ENCODE results near the gene TMEM245.

Gene TMEM245

GRCh38 chr9:109035684-109036423 is 83.9 kb downstream of the TMEM245 start:
- in situ Hi-C loops (cut with HindIII; ENCODE audit: low pct_ligation_motif_present, low sequenced_read_pairs) = no loop called here
- H3K27ac ChIP-seq = peak overlapping the region; percentile 38
- H3K4me3 ChIP-seq (ENCODE audit: low read depth, low read length) = no peak overlapping the region
- peak; percentile 52 for DNase-seq
- H3K36me3 ChIP-seq (replicated peaks) = peaks cover 2% of the 10 kb centered on the region
- no peaks in the 10 kb centered on the region for H3K27me3 ChIP-seq (replicated peaks)
- TF ChIP-seq, protein P1, sequence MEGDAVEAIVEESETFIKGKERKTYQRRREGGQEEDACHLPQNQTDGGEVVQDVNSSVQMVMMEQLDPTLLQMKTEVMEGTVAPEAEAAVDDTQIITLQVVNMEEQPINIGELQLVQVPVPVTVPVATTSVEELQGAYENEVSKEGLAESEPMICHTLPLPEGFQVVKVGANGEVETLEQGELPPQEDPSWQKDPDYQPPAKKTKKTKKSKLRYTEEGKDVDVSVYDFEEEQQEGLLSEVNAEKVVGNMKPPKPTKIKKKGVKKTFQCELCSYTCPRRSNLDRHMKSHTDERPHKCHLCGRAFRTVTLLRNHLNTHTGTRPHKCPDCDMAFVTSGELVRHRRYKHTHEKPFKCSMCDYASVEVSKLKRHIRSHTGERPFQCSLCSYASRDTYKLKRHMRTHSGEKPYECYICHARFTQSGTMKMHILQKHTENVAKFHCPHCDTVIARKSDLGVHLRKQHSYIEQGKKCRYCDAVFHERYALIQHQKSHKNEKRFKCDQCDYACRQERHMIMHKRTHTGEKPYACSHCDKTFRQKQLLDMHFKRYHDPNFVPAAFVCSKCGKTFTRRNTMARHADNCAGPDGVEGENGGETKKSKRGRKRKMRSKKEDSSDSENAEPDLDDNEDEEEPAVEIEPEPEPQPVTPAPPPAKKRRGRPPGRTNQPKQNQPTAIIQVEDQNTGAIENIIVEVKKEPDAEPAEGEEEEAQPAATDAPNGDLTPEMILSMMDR (IDR thresholded peaks at IDR 0.05; ENCODE audit: low read depth, low read length, missing control alignments) = no peak

- TF ChIP-seq, protein P1 (IDR thresholded peaks at IDR 0.05; ENCODE audit: low read depth, low read length, missing control alignments) = no peak
- Histone ChIP-seq H3K27me3 (replicated peaks) (no peaks in the 10 kb centered on the region), H3K36me3 (replicated peaks) (peaks cover 2% of the 10 kb centered on the region), H3K4me3 (ENCODE audit: low read depth, low read length) (no peak overlapping the region), H3K27ac (no peak overlapping the region)
- no peak for DNase-seq
- in situ Hi-C loops (cut with HindIII; ENCODE audit: low pct_ligation_motif_present, low sequenced_read_pairs) = no loop called here
These were observed 85.6 kb downstream of the TMEM245 start for GRCh38 chr9:109033941-109034700.

DNA sequence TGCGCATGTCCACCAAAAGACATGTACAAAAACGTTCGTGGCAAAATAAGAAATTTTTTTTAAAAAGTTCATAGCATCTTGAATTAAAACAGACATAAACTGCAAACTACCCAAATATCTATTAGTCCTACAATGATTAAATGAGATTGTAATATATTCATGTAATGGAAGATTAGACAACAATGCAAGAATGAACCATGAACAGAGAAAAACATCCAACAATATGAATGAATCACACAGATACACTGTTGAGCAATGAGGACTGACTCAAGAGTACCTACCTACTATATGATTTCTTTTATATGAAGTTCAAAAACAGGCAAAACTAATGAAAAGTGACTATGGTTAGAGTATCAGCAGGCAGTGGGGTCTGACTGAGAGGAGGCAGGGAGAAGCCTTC is 88.5 kb downstream of the TMEM245 start:
- DNase-seq = no peak
- peaks cover 2% of the 10 kb centered on the region for H3K36me3 ChIP-seq (replicated peaks)
- no peaks in the 10 kb centered on the region for H3K27me3 ChIP-seq (replicated peaks)
- H3K27ac ChIP-seq = no peak overlapping the region
- TF ChIP-seq, protein P1 (IDR thresholded peaks at IDR 0.05; ENCODE audit: low read depth, low read length, missing control alignments) = no peak
- H3K4me3 ChIP-seq (ENCODE audit: low read depth, low read length) = no peak overlapping the region
- in situ Hi-C loops (cut with HindIII; ENCODE audit: low pct_ligation_motif_present, low sequenced_read_pairs) = no loop called here

- TF ChIP-seq, protein P1 (IDR thresholded peaks at IDR 0.05; ENCODE audit: low read depth, low read length, missing control alignments) = no peak
- DNase-seq = no peak
- in situ Hi-C loops (cut with HindIII; ENCODE audit: low pct_ligation_motif_present, low sequenced_read_pairs) = no loop called here
- Histone ChIP-seq H3K27me3 (replicated peaks) (no peaks in the 10 kb centered on the region), H3K27ac (no peak overlapping the region), H3K4me3 (ENCODE audit: low read depth, low read length) (no peak overlapping the region), H3K36me3 (replicated peaks) (peaks cover 2% of the 10 kb centered on the region)
These were observed 89.3 kb downstream of the TMEM245 start for GRCh38 chr9:109030426-109030825.

GRCh38 chr9:109028457-109028856 is 91.3 kb downstream of the TMEM245 start:
- H3K27ac ChIP-seq = no peak overlapping the region
- H3K27me3 ChIP-seq (replicated peaks) = no peaks in the 10 kb centered on the region
- no peak for DNase-seq
- in situ Hi-C loops (cut with HindIII; ENCODE audit: low pct_ligation_motif_present, low sequenced_read_pairs) = no loop called here
- TF ChIP-seq, protein P1 (IDR thresholded peaks at IDR 0.05; ENCODE audit: low read depth, low read length, missing control alignments) = no peak
- peaks cover 2% of the 10 kb centered on the region for H3K36me3 ChIP-seq (replicated peaks)
- H3K4me3 ChIP-seq (ENCODE audit: low read depth, low read length) = no peak overlapping the region
